Spleen (tissue), 11 donors: ENCODE data around the gene SIAH2. TPM values are rescaled to one million over a fixed set of nuclear protein-coding genes. Genes with fewer than 3 reads are reported as not detected.

Experiments
- DNase-seq: peaks from one replicate; pipeline ENCODE4 v3.0.0-alpha.2; 2020
- H3K27ac ChIP-seq, 8 donors: fragments of 200-600 bp; sonication (generic) in 7 of 8; 1 replicate in 4 of 8; 2 replicates in 4 of 8; pipeline versions ENCODE4 v1.5.0 to v1.8.0; 2016 to 2021; ENCODE audit warnings: inconsistent platforms in 4 of 8, mild to moderate bottlenecking in 4 of 8, moderate library complexity in 1 of 8
- H3K27me3 ChIP-seq, 7 donors: fragments of 200-600 bp; sonication (generic) in 6 of 7; replicated peaks in 1 of 7; 1 replicate in 4 of 7; 2 replicates in 3 of 7; pipeline versions ENCODE4 v1.5.0 to v1.8.0; 2016 to 2021; ENCODE audit warnings: inconsistent platforms in 3 of 7, mild to moderate bottlenecking in 1 of 7
- H3K36me3 ChIP-seq, 6 donors: fragments of 200-600 bp; sonication (generic) in 5 of 6; 1 replicate in 4 of 6; 2 replicates in 2 of 6; pipeline versions ENCODE4 v1.5.0 to v1.8.0; 2016 to 2021; ENCODE audit warnings: inconsistent platforms in 2 of 6
- H3K4me1 ChIP-seq, 6 donors: fragments of 200-600 bp; sonication (generic) in 5 of 6; 1 replicate in 3 of 6; 2 replicates in 3 of 6; pipeline versions ENCODE4 v1.5.0 to v1.8.0; 2016 to 2021; ENCODE audit warnings: inconsistent platforms in 3 of 6
- H3K4me3 ChIP-seq, 8 donors: fragments of 200-600 bp; sonication (generic) in 7 of 8; 1 replicate in 4 of 8; 2 replicates in 4 of 8; pipeline versions ENCODE4 v1.5.0 to v1.8.0; 2016 to 2021; ENCODE audit warnings: inconsistent platforms in 4 of 8, mild to moderate bottlenecking in 4 of 8, moderate library complexity in 2 of 8
- H3K9me3 ChIP-seq, 8 donors: fragments of 200-600 bp; sonication (generic) in 7 of 8; 1 replicate in 4 of 8; 2 replicates in 4 of 8; pipeline versions ENCODE4 v1.5.0 to v1.8.0; 2016 to 2021; ENCODE audit warnings: inconsistent platforms in 4 of 8
- POLR2A ChIP-seq, 3 donors: fragments of 450-650 bp; IDR thresholded peaks; one replicate each; pipeline ENCODE4 v1.5.1; 2017; ENCODE audit warnings: antibody characterized with exemption in 3 of 3, mild to moderate bottlenecking in 1 of 3
- POLR2AphosphoS5 ChIP-seq, 3 donors: sonication (generic); formaldehyde crosslinking; IDR thresholded peaks; one replicate each; pipeline ENCODE4 v1.5.1; 2017; ENCODE audit warnings: antibody characterized with exemption in 3 of 3
- WGBS, 5 donors: extraction: QIAGEN DNeasy Blood & Tissue Kit in 3 of 5; methylation state at CpG; one replicate each; pipeline versions ENCODE4 v1.1.5 to v1.1.7; 2013 to 2018; 5-methylcytosine and 5-hydroxymethylcytosine counted together
- intact Hi-C: fragments of 100-400 bp; cut with DNase I; formaldehyde crosslinking; loops from one replicate; pipeline ENCODE4 v1.15.0; 2023; ENCODE audit warnings: low total_unique reads
- polyA plus RNA-seq, 3 donors: library from polyadenylated mRNA; stranded (reverse); fragments of 200-250 nt; gene quantifications; one replicate each; pipeline ENCODE4 v1.2.1, GENCODE V29; 2013
- total RNA-seq, 7 donors: library from RNA; depleted of rRNA in 3 of 7; stranded (reverse); fragments of >200 nt in 3 of 7; fragmentation: NEBNext Ultra II Directional in 4 of 7; extraction: Animal tissue kit (Norgen Biotek cat#: 25700) in 4 of 7; gene quantifications; one replicate each; pipeline versions ENCODE4 v1.1.0 to v1.2.1, GENCODE V29; 2016 to 2021
- TF ChIP-seq, protein P1 (sequence below), 11 experiments: fragments of 200-600 bp in 7 of 11; fragments of 450-650 bp in 4 of 11; sonication (generic) in 4 of 11; IDR thresholded peaks in 8 of 11; conservative IDR thresholded peaks in 3 of 11; 1 replicate in 7 of 11; 2 replicates in 4 of 11; pipeline versions ENCODE4 v1.4.0 to v1.8.0; 2016 to 2021; ENCODE audit warnings: antibody characterized with exemption in 11 of 11, inconsistent platforms in 4 of 11, mild to moderate bottlenecking in 1 of 11
- donor health status: healthy with polysubstance abuse.
- donor health status: DM: no; HTN: no; CAD: no; lungs with moderate emphysema.
- donor health status: DM: no; HTN: no; CAD: no.
- donor health status: Bipolar disorder and iron deficiency.
- donor health status: healthy.
- donor health status: DM: no; HTN: no; CAD: no.
- donor health status: DM: yes; HTN: yes; CAD: no.

SIAH2 gene
- total and polyA plus RNA-seq, 10 donors, result 13.6 to 71.3 (median 27.4) TPM

DNA sequence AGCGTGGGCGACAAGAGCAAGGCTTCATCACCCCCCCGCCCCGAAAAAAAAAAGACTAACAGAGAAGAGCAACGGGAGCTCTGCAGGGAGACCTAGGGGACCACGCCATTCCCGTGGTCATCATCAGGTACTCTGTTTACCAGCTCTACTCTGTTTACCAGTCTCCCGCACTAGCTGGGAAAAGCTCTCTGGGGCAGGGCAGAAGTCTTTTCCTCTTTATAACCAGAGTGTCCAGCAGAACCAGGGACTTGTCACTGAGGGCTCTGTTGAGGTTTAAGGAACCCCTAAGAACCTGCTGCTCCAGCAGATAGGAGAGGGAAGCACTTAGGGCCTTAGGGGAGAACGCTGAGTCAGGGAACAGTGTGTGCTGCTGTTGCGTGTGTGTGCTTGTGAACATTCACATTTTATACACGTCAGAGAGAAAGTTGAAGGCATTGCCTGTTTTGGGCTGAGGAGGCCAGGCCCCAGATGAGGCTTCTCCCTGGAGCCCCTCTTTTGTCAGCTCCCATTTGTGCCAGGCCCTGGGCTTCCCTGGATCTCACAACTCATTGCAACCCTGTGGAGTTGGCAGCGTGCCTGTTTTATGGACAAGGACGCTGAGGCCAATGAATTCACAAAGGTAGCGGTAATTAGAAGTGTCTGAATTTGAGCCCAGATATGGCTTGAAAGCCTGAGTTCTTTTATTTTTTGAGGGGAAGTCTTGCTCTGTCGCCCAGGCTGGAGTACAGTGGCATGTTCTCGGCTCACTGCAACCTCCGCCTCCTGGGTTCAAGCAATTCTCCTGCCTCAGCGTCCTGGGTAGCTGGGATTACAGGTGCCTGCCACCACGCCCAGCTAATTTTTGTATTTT is 35.1 kb downstream of the SIAH2 start:
- Histone ChIP-seq H3K36me3 (no peaks in the 10 kb centered on the region), H3K27me3 (no peaks in the 10 kb centered on the region), H3K9me3 (no peaks in the 10 kb centered on the region), H3K27ac (peak overlapping the region in 4 of 8 donors; percentile 67 to 75 (median 72)), H3K4me3 (no peak overlapping the region), H3K4me1 (no peaks in the 10 kb centered on the region)
- no peak for DNase-seq
- intact Hi-C loops, result loop anchor here (10.0 kb wide), 1 partner anchor 417 kb away; no protein-coding TSS in a partner anchor
- WGBS, 5 donors, result 85 to 92% (median 88%) methylated on average over 19 of the region's 19 CpGs
- TF ChIP-seq POLR2AphosphoS5 (IDR thresholded peaks at IDR 0.05), result peak in 2 of 3 donors; percentile 58 to 90
- TF ChIP-seq, protein P1, sequence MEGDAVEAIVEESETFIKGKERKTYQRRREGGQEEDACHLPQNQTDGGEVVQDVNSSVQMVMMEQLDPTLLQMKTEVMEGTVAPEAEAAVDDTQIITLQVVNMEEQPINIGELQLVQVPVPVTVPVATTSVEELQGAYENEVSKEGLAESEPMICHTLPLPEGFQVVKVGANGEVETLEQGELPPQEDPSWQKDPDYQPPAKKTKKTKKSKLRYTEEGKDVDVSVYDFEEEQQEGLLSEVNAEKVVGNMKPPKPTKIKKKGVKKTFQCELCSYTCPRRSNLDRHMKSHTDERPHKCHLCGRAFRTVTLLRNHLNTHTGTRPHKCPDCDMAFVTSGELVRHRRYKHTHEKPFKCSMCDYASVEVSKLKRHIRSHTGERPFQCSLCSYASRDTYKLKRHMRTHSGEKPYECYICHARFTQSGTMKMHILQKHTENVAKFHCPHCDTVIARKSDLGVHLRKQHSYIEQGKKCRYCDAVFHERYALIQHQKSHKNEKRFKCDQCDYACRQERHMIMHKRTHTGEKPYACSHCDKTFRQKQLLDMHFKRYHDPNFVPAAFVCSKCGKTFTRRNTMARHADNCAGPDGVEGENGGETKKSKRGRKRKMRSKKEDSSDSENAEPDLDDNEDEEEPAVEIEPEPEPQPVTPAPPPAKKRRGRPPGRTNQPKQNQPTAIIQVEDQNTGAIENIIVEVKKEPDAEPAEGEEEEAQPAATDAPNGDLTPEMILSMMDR (IDR thresholded peaks at IDR 0.05 in 8 of 11, conservative IDR thresholded peaks at IDR 0.05 in 3 of 11), result no peak

- Histone ChIP-seq H3K4me1 (peaks cover 0 to 9% (median 6%) of the 10 kb centered on the region in 6 donors), H3K27ac (no peak overlapping the region), H3K36me3 (no peaks in the 10 kb centered on the region), H3K27me3 (no peaks in the 10 kb centered on the region), H3K4me3 (no peak overlapping the region), H3K9me3 (no peaks in the 10 kb centered on the region)
- DNase-seq, result no peak
- TF ChIP-seq POLR2AphosphoS5 (IDR thresholded peaks at IDR 0.05), result no peak
- TF ChIP-seq, protein P1 (IDR thresholded peaks at IDR 0.05 in 8 of 11, conservative IDR thresholded peaks at IDR 0.05 in 3 of 11), result no peak
- TF ChIP-seq POLR2A (IDR thresholded peaks at IDR 0.05), result no peak
- intact Hi-C loops, result loop anchor here (10.0 kb wide), 1 partner anchor 419 kb away; no protein-coding TSS in a partner anchor
- 85 to 95% (median 90%) methylated on average over 7 of the region's 7 CpGs for WGBS, 5 donors
Measured at GRCh38 chr3:150725548-150725947, 37.4 kb downstream of the SIAH2 start.

DNA sequence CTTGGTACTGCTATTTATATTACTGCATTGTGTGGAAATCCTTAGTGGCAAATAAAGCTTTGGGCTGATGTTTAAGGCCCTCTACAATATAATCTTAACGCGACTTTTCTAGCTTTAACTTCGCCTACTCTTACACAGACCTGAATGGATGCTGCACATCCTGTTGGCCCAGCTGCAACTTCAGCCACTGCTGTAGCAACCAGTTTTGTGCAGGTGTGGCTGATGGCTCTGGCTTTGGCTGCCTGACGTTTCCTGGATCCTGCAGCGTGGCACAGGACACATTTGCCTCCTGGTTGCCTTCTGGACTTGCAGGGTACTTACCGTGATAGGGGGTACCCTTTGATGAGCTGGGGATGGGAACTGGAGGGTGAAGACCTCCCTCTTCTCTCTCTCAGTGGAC is 39.0 kb downstream of the SIAH2 start:
- intact Hi-C loops, result loop anchor here (2.0 to 10.0 kb wide), 2 partner anchors 137 to 421 kb away; no protein-coding TSS in a partner anchor
- Histone ChIP-seq H3K27me3 (no peaks in the 10 kb centered on the region), H3K36me3 (no peaks in the 10 kb centered on the region), H3K4me1 (peaks cover 0 to 9% (median 6%) of the 10 kb centered on the region in 6 donors), H3K27ac (no peak overlapping the region), H3K4me3 (no peak overlapping the region), H3K9me3 (no peaks in the 10 kb centered on the region)
- TF ChIP-seq, protein P1 (IDR thresholded peaks at IDR 0.05 in 8 of 11, conservative IDR thresholded peaks at IDR 0.05 in 3 of 11), result no peak
- no peak for TF ChIP-seq POLR2A (IDR thresholded peaks at IDR 0.05)
- TF ChIP-seq POLR2AphosphoS5 (IDR thresholded peaks at IDR 0.05), result no peak
- WGBS, 5 donors, result 69 to 88% (median 84%) methylated on average over 6 of the region's 6 CpGs
- DNase-seq, result no peak

- intact Hi-C loops, result loop anchor here (2.0 to 10.0 kb wide), 2 partner anchors 139 to 423 kb away; no protein-coding TSS in a partner anchor
- WGBS, 5 donors, result 89 to 98% (median 93%) methylated on average over 3 of the region's 3 CpGs
- H3K4me1 ChIP-seq, result peaks cover 0 to 9% (median 6%) of the 10 kb centered on the region in 6 donors
- no peak overlapping the region for H3K27ac ChIP-seq
- no peaks in the 10 kb centered on the region for H3K36me3 ChIP-seq
- no peak overlapping the region for H3K4me3 ChIP-seq
- DNase-seq, result no peak
- H3K27me3 ChIP-seq, result no peaks in the 10 kb centered on the region
- TF ChIP-seq, protein P1 (IDR thresholded peaks at IDR 0.05 in 8 of 11, conservative IDR thresholded peaks at IDR 0.05 in 3 of 11), result no peak
- no peak for TF ChIP-seq POLR2AphosphoS5 (IDR thresholded peaks at IDR 0.05)
- no peak for TF ChIP-seq POLR2A (IDR thresholded peaks at IDR 0.05)
- no peaks in the 10 kb centered on the region for H3K9me3 ChIP-seq
Measured at GRCh38 chr3:150722267-150722666, 40.7 kb downstream of the SIAH2 start.
